Type B pancreatic cell (in vitro differentiated cells): Measurements from ENCODE around the gene GPSM3. TPM values are rescaled to one million over a fixed set of nuclear protein-coding genes. Genes with fewer than 3 reads are reported as not detected.

Experiments
- DNase-seq: peaks from one replicate; pipeline ENCODE4 v3.0.0; 2021; ENCODE audit warnings: mixed read lengths; ENCODE audit not compliant: unreplicated experiment; ENCODE audit errors: extremely low spot score
- H3K27ac Mint-ChIP-seq: 2 replicates; pipeline ENCODE4 v1.8.0; 2021; ENCODE audit warnings: mild to moderate bottlenecking, mixed read lengths
- H3K27me3 Mint-ChIP-seq: 2 replicates; pipeline ENCODE4 v1.8.0; 2021; ENCODE audit warnings: mixed read lengths
- H3K36me3 Mint-ChIP-seq: 2 replicates; pipeline ENCODE4 v1.8.0; 2021; ENCODE audit warnings: mixed read lengths
- H3K4me1 Mint-ChIP-seq: one replicate; pipeline ENCODE4 v1.8.0; 2021; ENCODE audit warnings: mixed read lengths; ENCODE audit not compliant: unreplicated experiment
- H3K4me3 Mint-ChIP-seq: 2 replicates; pipeline ENCODE4 v1.8.0; 2021; ENCODE audit warnings: mild to moderate bottlenecking, mixed read lengths
- H3K9me3 Mint-ChIP-seq: 2 replicates; pipeline ENCODE4 v1.8.0; 2021; ENCODE audit warnings: mixed read lengths
- CTCF ChIP-seq: fragments of 200-600 bp; sonication (generic); conservative IDR thresholded peaks from 2 replicates; pipeline ENCODE4 v1.5.0; 2021; ENCODE audit warnings: antibody characterized with exemption, mild to moderate bottlenecking
- total RNA-seq: library from RNA; stranded (reverse); gene quantifications from 2 replicates; pipeline ENCODE4 v1.2.1, GENCODE V29; 2021; ENCODE audit warnings: low replicate concordance

Gene GPSM3
- total RNA-seq, 1 donor from 2014 or later, result 3.3 TPM

DNA sequence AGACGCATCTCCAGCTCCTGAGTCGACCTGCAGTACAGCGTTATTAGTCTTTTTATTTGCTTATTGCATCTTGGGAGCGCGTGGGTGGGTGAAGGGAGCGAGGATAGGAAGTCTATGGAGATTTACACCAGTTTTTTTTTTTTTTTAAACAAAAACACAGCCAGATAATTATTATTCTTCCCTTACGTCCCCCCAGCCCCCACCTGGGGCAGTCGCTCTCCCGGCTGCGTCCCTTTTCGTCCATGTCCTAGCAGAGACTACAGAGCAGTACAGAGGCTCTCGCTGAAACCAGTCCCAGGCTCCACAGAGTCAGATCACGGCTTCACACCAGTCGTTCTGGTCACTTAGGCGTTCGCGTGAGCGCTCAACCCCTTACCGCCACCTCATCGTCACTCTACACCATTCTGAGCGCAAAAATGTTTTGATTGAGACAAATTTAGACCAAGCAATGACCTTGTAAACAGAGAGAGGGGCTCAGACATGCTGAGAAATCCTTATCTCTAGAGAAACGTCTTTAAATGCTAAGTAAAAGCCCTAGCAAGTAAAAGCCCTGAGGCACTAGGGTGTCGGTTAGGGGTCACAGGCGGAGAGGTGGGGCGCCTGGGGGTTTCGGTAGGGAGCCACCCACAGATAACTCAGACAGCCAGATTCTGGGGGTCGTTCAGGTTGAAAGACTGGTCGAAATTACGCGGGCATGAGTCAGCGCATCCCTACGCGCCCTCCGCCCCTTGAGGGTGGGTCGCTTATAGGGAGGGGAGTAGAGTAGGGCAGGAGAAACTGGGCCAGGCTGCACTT is 39.5 kb downstream of the GPSM3 start:
- Mint-ChIP-seq H3K9me3 (no peaks in the 10 kb centered on the region), H3K27me3 (peaks cover 17% of the 10 kb centered on the region), H3K4me3 (peak overlapping the region; percentile 100), H3K36me3 (peaks cover 14% of the 10 kb centered on the region), H3K4me1 (peaks cover 40% of the 10 kb centered on the region), H3K27ac (peak overlapping the region; percentile 97)
- DNase-seq, result no peak
- TF ChIP-seq CTCF, result no peak

GRCh38 chr6:32151863-32152768 is 40.3 kb downstream of the GPSM3 start, which contains the start of gene PRRT1:
TSS of gene PRRT1 (minus strand) at chr6:32151939. CDS start at chr6:32151827, 112 bp downstream.
- Mint-ChIP-seq H3K4me1 (peaks cover 40% of the 10 kb centered on the region), H3K27ac (peak within 1 kb of the TSS; percentile 97), H3K36me3 (peaks cover 6% of the 10 kb centered on the region), H3K9me3 (no peaks in the 10 kb centered on the region), H3K27me3 (peaks cover 17% of the 10 kb centered on the region), H3K4me3 (peak within 1 kb of the TSS; percentile 100)
- no peak for DNase-seq
- TF ChIP-seq CTCF, result no peak

DNA sequence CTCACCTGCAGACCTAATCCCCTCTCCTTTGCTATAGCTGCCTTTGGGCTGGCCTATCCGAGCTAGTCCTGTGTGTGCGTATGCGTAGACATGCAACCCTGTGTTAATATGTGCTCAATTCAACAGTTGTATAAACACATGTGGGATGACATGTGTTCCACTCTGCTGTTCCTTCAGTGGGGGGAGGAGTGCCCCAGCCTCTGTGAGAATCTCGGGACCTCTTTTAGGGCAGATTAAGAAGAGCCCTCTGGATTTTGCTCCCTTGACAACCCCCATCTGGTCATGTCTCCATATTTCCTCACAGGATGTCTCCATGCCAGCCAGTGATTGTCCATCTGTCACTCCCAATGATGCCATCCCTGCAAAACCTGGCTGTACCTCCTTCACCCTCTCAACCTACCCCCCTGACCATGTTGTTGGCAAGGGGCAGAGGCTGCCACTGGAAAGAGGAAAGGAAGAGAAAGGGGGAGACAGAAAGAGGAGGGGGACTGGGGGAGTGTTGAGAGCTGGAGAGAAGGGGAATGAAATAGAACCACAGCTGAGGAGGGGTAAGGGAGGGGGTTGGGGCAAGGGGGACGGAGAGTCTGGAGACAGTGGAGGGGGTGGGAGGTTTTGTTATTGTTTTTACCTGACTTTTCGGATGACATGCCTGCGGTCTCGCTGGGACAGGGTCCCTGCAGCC is 41.1 kb downstream of the GPSM3 start:
- no peak for TF ChIP-seq CTCF
- H3K36me3 Mint-ChIP-seq, result peaks cover 6% of the 10 kb centered on the region
- H3K4me3 Mint-ChIP-seq, result peak overlapping the region; percentile 36
- peaks cover 45% of the 10 kb centered on the region for H3K4me1 Mint-ChIP-seq
- H3K27ac Mint-ChIP-seq, result peak overlapping the region; percentile 24
- H3K9me3 Mint-ChIP-seq, result no peaks in the 10 kb centered on the region
- peaks cover 21% of the 10 kb centered on the region for H3K27me3 Mint-ChIP-seq
- DNase-seq, result no peak

DNA sequence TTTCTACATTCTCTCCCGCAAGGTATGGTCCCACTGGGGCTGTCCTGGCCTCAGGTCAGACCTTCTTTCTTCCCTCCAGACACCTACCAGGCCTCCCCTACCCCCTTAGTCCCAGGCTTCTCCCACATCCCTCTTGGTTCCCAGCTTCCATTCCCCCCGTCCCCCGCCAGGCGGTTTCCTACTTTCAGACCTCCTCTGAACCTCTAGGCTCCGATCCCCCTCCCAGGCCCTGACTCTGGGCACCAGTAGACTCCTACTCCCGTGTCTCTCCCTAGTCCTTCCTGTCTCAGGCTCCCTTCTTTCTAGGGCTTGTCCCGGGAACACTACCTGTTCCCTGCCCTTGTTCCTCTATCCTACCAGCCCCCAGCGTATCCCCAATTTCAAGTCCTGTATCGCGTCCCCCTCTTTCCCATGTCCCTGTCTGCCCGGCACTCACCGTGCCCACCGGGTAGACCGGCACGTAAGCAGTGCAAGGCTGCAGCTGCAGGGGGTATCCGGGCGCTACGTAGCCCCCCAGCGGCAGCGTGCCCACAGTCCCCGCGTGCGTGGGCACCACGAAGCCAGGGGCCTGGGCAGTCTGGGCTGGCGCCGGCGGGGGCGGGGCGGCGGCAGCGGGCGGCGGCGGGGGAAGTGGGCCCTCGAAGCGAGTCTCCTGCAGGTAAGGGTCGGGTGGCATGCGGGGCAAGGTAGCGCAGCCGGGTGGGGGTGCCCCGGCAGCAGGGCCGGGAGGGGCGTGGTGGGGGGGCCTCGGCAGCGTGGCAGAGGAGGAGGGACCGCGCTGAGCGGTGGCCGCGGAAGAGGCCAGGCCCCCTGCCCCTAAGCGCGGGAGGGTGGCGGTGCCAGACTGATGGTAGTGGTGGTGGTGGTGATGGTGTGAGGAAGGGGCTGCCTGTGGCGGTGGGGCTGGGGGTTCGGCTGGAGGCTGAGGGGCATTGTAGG is 42.2 kb downstream of the GPSM3 start:
- H3K27me3 Mint-ChIP-seq, result peaks cover 21% of the 10 kb centered on the region
- peaks cover 44% of the 10 kb centered on the region for H3K4me1 Mint-ChIP-seq
- H3K4me3 Mint-ChIP-seq, result no peak overlapping the region
- peaks cover under 1% of the 10 kb centered on the region for H3K36me3 Mint-ChIP-seq
- no peaks in the 10 kb centered on the region for H3K9me3 Mint-ChIP-seq
- peak overlapping the region; percentile 24 for H3K27ac Mint-ChIP-seq
- no peak for DNase-seq
- no peak for TF ChIP-seq CTCF
